Pancreas (tissue), 10 donors: ENCODE data around the gene NRCAM. TPM values are rescaled to one million over a fixed set of nuclear protein-coding genes. Genes with fewer than 3 reads are reported as not detected.

Source experiments
- ATAC-seq, 4 donors: fragments of 200-7000 bp; cut with Tn5 transposase; one replicate each; pipeline versions ENCODE4 v1.8.0 to v1.9.1; 2020; ENCODE audit warnings: mild to moderate bottlenecking in 4 of 4, moderate library complexity in 4 of 4
- DNase-seq, 6 donors: peaks; one replicate each; pipeline ENCODE4 v3.0.0-alpha.2; 2020
- FAIRE-seq: peaks from 2 replicates; lab custom pipeline; 2012; peaks lifted over from hg19 to GRCh38; lab: Jason Lieb, UNC
- H3K27ac ChIP-seq, 4 donors: fragments of 200-600 bp; sonication (generic); 1 replicate in 3 of 4; 2 replicates in 1 of 4; pipeline versions ENCODE4 v1.5.0 to v1.8.0; 2020
- H3K27me3 ChIP-seq, 4 donors: fragments of 200-600 bp; one replicate each; pipeline ENCODE4 v1.8.0; 2021
- H3K36me3 ChIP-seq, 3 donors: fragments of 200-600 bp; sonication (generic) in 1 of 3; one replicate each; pipeline versions ENCODE4 v1.5.0 to v1.8.0; 2020 to 2021
- H3K4me1 ChIP-seq, 3 donors: fragments of 200-600 bp; one replicate each; pipeline ENCODE4 v1.8.0; 2021
- H3K4me3 ChIP-seq, 4 donors: fragments of 200-600 bp; sonication (generic) in 2 of 4; one replicate each; pipeline versions ENCODE4 v1.5.0 to v1.8.0; 2020 to 2021
- H3K9me3 ChIP-seq, 4 donors: fragments of 200-600 bp; one replicate each; pipeline ENCODE4 v1.8.0; 2021
- CTCF ChIP-seq, 4 donors: fragments of 200-600 bp; sonication (generic) in 3 of 4; IDR thresholded peaks; one replicate each; pipeline versions ENCODE4 v1.5.0 to v1.8.0; 2021; ENCODE audit warnings: antibody characterized with exemption in 4 of 4
- WGBS, 2 donors: extraction: QIAGEN DNeasy Blood & Tissue Kit; methylation state at CpG; one replicate each; pipeline ENCODE4 v1.1.7; 2013; 5-methylcytosine and 5-hydroxymethylcytosine counted together
- intact Hi-C, 3 donors: fragments of 100-400 bp; cut with DNase I; formaldehyde crosslinking; loops; one replicate each; pipeline versions ENCODE4 v1.11.1 to v1.14.2; 2022
- polyA plus RNA-seq, 2 donors: library from polyadenylated mRNA; stranded (reverse); fragments of 200-250 nt; gene quantifications; one replicate each; pipeline ENCODE4 v1.2.3, GENCODE V29; 2013
- total RNA-seq, 6 donors: library from RNA; stranded (reverse); fragmentation: NEBNext Ultra II Directional in 4 of 6; extraction: Animal tissue kit (Norgen Biotek cat#: 25700) in 4 of 6; gene quantifications; one replicate each; pipeline versions ENCODE4 v1.2.1 to v1.2.4, GENCODE V29; 2021 to 2023
- donor health status: healthy with polysubstance abuse.
- donor health status: DM: no; HTN: no; CAD: no; lungs with moderate emphysema.
- donor health status: DM: no; HTN: no; CAD: no.
- donor health status: control.
- donor health status: control.
- donor health status: Bipolar disorder and iron deficiency.
- donor health status: DM: yes; HTN: yes; CAD: no.
- donor health status: DM: no; HTN: no; CAD: no.
- donor health status: DM: no; HTN: no; CAD: no.
- donor health status: DM: yes; HTN: yes; CAD: no.

NRCAM gene
- total and polyA plus RNA-seq, 8 donors: 14.1 to 53.6 (median 40.4) TPM

GRCh38 chr7:108367946-108368345 is 88.3 kb downstream of the NRCAM start:
- no peaks in the 10 kb centered on the region for H3K36me3 ChIP-seq
- no peak for DNase-seq
- H3K9me3 ChIP-seq: no peaks in the 10 kb centered on the region
- peaks cover 18 to 19% (median 18%) of the 10 kb centered on the region in 3 donors for H3K4me1 ChIP-seq
- peak; percentile 75 to 85 (median 84) for ATAC-seq
- H3K27me3 ChIP-seq: no peaks in the 10 kb centered on the region
- WGBS, 2 donors: 28 to 30% methylated on average over 6 of the region's 6 CpGs
- H3K27ac ChIP-seq: peak overlapping the region in 3 of 4 donors; percentile 17 to 74 (median 58)
- TF ChIP-seq CTCF (IDR thresholded peaks at IDR 0.05): no peak
- FAIRE-seq: no peak
- H3K4me3 ChIP-seq: peak overlapping the region in 1 of 4 donors; percentile 4
- intact Hi-C loops: no loop called here

GRCh38 chr7:108367314-108367713 is 88.9 kb downstream of the NRCAM start:
- H3K4me1 ChIP-seq: peaks cover 16 to 19% (median 18%) of the 10 kb centered on the region in 3 donors
- no peak for TF ChIP-seq CTCF (IDR thresholded peaks at IDR 0.05)
- intact Hi-C loops: no loop called here
- H3K36me3 ChIP-seq: no peaks in the 10 kb centered on the region
- peak; percentile 51 for FAIRE-seq
- H3K27me3 ChIP-seq: no peaks in the 10 kb centered on the region
- no peak for DNase-seq
- peak overlapping the region in 2 of 4 donors; percentile 58 to 74 for H3K27ac ChIP-seq
- H3K9me3 ChIP-seq: no peaks in the 10 kb centered on the region
- peak overlapping the region in 1 of 4 donors; percentile 4 for H3K4me3 ChIP-seq
- peak in 2 of 4 donors; percentile 37 to 68 for ATAC-seq

GRCh38 chr7:108363659-108364058 is 92.6 kb downstream of the NRCAM start:
- ATAC-seq (no peak), FAIRE-seq (no peak), DNase-seq (no peak)
- intact Hi-C loops: no loop called here
- no peaks in the 10 kb centered on the region for H3K9me3 ChIP-seq
- no peak overlapping the region for H3K4me3 ChIP-seq
- H3K36me3 ChIP-seq: no peaks in the 10 kb centered on the region
- peaks cover 26 to 48% (median 30%) of the 10 kb centered on the region in 3 donors for H3K4me1 ChIP-seq
- no peaks in the 10 kb centered on the region for H3K27me3 ChIP-seq
- no peak overlapping the region for H3K27ac ChIP-seq
- TF ChIP-seq CTCF (IDR thresholded peaks at IDR 0.05): no peak

GRCh38 chr7:108360058-108360800 is 96.0 kb downstream of the NRCAM start:
- no peak for TF ChIP-seq CTCF (IDR thresholded peaks at IDR 0.05)
- ATAC-seq (no peak), DNase-seq (no peak), FAIRE-seq (no peak)
- no peak overlapping the region for H3K4me3 ChIP-seq
- H3K36me3 ChIP-seq: no peaks in the 10 kb centered on the region
- no peaks in the 10 kb centered on the region for H3K27me3 ChIP-seq
- 45 to 54% methylated on average over 2 of the region's 2 CpGs for whole genome bisulfite sequencing, 2 donors
- peaks cover 27 to 43% (median 29%) of the 10 kb centered on the region in 3 donors for H3K4me1 ChIP-seq
- intact Hi-C loops: no loop called here
- H3K27ac ChIP-seq: peak overlapping the region in 2 of 4 donors; percentile 53 to 85
- H3K9me3 ChIP-seq: no peaks in the 10 kb centered on the region

GRCh38 chr7:108358553-108358952 is 97.7 kb downstream of the NRCAM start:
- peak; percentile 98 to 99 (median 98) for ATAC-seq

More at GRCh38 chr7:108358553-108358952, 97.7 kb downstream of the NRCAM start:
- TF ChIP-seq CTCF (IDR thresholded peaks at IDR 0.05): no peak
- Histone ChIP-seq H3K27me3 (no peaks in the 10 kb centered on the region), H3K27ac (peak overlapping the region; percentile 45 to 85 (median 50)), H3K36me3 (no peaks in the 10 kb centered on the region), H3K4me3 (peak overlapping the region in 1 of 4 donors; percentile 7), H3K9me3 (no peaks in the 10 kb centered on the region), H3K4me1 (peaks cover 27 to 43% (median 29%) of the 10 kb centered on the region in 3 donors)
- FAIRE-seq (no peak), DNase-seq (peak in 5 of 6 donors; percentile 68 to 91 (median 87))
- intact Hi-C loops: no loop called here
- 15 to 21% methylated on average over 4 of the region's 4 CpGs for WGBS, 2 donors
